ACC112 (cell line): ENCODE results near the gene LRP1.

Experiments
- H2AFZ ChIP-seq: fragments of 200-600 bp; sonication (generic); one replicate; pipeline ENCODE4 v1.6.0; 2017; ENCODE audit warnings: antibody characterized with exemption, low read length; ENCODE audit not compliant: unreplicated experiment
- H3K27ac ChIP-seq: fragments of 200-600 bp; sonication (generic); 2 replicates; pipeline ENCODE4 v1.5.1; 2014; ENCODE audit warnings: low read depth, mild to moderate bottlenecking, antibody characterized with exemption, low read length, moderate library complexity
- H3K27me3 ChIP-seq: fragments of 200-600 bp; sonication (generic); 2 replicates; pipeline ENCODE4 v1.6.1; 2014; ENCODE audit warnings: mild to moderate bottlenecking, antibody characterized with exemption, low read length, moderate library complexity, mixed read lengths; ENCODE audit not compliant: insufficient read depth
- H3K36me3 ChIP-seq: fragments of 200-600 bp; sonication (generic); 2 replicates; pipeline ENCODE4 v1.6.1; 2016; ENCODE audit warnings: mild to moderate bottlenecking, antibody characterized with exemption, low read length, moderate library complexity, mixed read lengths; ENCODE audit not compliant: insufficient read depth
- H3K4me1 ChIP-seq: fragments of 200-600 bp; sonication (generic); one replicate; pipeline ENCODE4 v1.6.1; 2016; ENCODE audit warnings: low read length, mixed read lengths; ENCODE audit not compliant: insufficient read depth, unreplicated experiment, control insufficient read depth
- H3K4me3 ChIP-seq: fragments of 200-600 bp; sonication (generic); 2 replicates; pipeline ENCODE4 v1.5.1; 2014; ENCODE audit warnings: mild to moderate bottlenecking, low read depth, low read length
- H3K79me2 ChIP-seq: fragments of 200-600 bp; sonication (generic); one replicate; pipeline ENCODE4 v1.6.0; 2016; ENCODE audit warnings: low read length; ENCODE audit not compliant: control insufficient read depth, unreplicated experiment, insufficient read depth

LRP1 gene

DNA sequence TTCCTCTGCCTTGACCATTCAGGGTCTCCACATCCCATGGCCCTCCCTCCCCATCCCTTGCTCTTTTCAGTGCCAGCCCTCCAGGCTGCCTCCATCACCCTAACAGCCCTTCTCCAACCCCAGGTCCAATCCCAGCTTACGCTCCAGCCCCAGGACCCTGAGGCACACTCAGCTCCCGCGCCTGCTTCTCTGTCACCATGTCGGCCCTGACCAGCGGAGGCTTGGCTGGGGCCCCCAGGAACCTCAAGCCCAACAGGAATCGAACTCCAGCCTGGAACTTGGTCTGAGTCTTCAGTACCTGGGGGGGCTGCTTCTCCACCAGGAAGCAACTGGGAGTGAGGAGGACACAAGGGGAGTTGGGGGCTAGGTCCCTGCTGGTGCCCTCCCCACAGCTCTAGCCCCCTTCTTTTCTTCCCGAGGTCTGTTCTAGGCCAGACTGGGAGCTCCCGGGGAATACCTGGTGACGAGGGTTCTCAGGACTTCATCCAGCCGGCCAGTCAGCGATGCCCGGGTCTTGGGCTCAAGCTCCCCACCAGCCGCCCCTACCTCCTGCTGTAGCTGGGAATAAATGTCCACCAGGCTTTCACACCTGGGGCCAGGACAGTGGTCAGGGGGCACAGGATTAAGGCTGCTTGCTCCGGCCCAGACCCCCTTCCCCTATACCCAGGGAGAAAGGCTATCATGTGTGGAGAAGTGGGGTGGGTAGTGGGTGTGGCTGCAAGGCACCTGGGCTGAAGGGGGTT is 23.1 kb upstream of the LRP1 start:
- no peaks in the 10 kb centered on the region for H3K27me3 ChIP-seq
- H3K4me3 ChIP-seq: no peak overlapping the region
- peaks cover 22% of the 10 kb centered on the region for H3K79me2 ChIP-seq
- no peaks in the 10 kb centered on the region; the same call in none of the 2 replicates for H3K36me3 ChIP-seq
- H3K27ac ChIP-seq: no peak overlapping the region
- H3K4me1 ChIP-seq: peaks cover 8% of the 10 kb centered on the region
- no peak overlapping the region for H2AFZ ChIP-seq

GRCh38 chr12:57106021-57106708 is 22.1 kb upstream of the LRP1 start:
- peaks cover 8% of the 10 kb centered on the region for H3K4me1 ChIP-seq
- no peaks in the 10 kb centered on the region for H3K27me3 ChIP-seq
- no peak overlapping the region for H3K4me3 ChIP-seq
- no peak overlapping the region for H3K27ac ChIP-seq
- H3K79me2 ChIP-seq: peaks cover 30% of the 10 kb centered on the region
- no peaks in the 10 kb centered on the region; the same call in 1 of the 2 replicates for H3K36me3 ChIP-seq
- H2AFZ ChIP-seq: no peak overlapping the region

DNA sequence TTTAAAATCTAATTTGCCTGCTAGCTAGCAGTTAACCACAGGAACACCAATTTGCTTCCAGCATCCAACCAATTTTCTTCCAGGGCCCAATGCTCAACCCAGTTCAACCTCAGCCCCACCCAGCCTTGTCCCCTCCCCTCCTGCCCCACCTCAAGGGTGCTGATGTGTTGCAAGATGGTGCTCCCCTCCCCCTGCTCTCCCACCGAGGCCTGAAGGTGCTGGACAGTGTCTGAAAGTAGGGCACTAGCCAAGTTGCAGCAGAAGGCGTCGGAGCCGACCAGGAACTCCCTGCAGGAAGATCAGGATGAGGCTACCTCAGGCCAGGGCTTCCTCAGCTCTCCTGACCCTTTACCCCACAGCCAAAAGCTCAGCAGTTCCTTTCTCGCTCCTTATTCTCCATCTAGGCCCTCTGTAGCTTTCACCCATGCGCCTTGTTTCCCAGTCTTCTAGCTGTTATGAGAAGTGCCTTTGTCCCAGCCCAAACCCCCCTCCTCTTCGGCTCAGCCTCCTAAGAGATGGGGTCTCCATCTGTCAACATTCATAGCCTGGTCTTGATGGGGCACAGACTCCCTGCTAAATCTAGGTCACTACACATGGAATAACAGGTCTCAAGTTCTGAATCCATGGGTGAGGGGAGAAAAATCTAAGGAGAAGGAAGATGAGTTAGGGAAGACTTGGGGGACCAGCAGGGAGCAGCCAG is 20.7 kb upstream of the LRP1 start:
- Histone ChIP-seq H3K4me1 (peaks cover 11% of the 10 kb centered on the region), H3K27me3 (no peaks in the 10 kb centered on the region), H3K27ac (no peak overlapping the region), H2AFZ (no peak overlapping the region), H3K4me3 (no peak overlapping the region), H3K79me2 (peaks cover 30% of the 10 kb centered on the region), H3K36me3 (no peaks in the 10 kb centered on the region; the same call in 1 of the 2 replicates)

GRCh38 chr12:57109207-57110103 is 18.8 kb upstream of the LRP1 start:
- no peak overlapping the region for H3K27ac ChIP-seq
- H3K4me1 ChIP-seq: peaks cover 16% of the 10 kb centered on the region
- no peaks in the 10 kb centered on the region for H3K36me3 ChIP-seq
- H3K4me3 ChIP-seq: peak overlapping the region; percentile 85
- no peaks in the 10 kb centered on the region for H3K27me3 ChIP-seq
- H2AFZ ChIP-seq: no peak overlapping the region
- H3K79me2 ChIP-seq: peaks cover 30% of the 10 kb centered on the region

GRCh38 chr12:57110104-57111030 is 17.9 kb upstream of the LRP1 start:
- no peak overlapping the region for H2AFZ ChIP-seq
- H3K27me3 ChIP-seq: no peaks in the 10 kb centered on the region
- H3K4me3 ChIP-seq: peak overlapping the region; percentile 85
- peaks cover 16% of the 10 kb centered on the region for H3K4me1 ChIP-seq
- H3K27ac ChIP-seq: peak overlapping the region; percentile 94
- H3K36me3 ChIP-seq: no peaks in the 10 kb centered on the region
- H3K79me2 ChIP-seq: peaks cover 30% of the 10 kb centered on the region

DNA sequence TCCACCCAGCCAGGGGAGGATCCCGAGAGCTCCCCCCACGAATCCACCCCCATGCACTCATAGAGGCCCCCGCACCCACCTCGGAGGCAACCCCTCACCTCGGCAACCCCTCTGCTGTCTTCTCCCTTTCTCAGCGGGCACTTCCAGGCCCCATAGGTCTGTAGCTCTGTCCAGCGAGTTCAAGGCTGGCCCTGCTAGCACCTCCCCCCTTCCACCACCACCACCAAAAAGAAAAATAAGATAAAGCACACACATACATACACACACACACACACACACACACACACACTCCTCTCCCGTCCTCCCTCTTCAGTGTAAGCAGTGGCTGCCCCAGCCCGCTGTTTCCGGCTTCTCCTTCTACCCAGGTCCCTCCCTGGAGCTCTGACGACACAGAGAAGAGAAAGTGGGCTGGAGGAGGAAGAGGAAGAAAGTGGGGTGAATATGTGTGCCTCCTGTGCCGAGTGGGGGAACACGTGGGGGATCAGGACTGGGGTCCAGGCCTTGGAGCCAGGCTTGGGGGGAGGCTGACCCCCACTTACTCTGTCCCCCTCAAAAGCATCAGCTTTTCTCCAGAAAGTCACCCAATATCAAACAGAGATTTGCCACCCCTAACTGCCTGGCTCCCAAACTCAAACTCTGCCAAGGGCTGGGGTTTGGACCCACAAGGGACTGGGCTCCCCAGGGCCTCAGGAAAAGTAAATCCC is 17.1 kb upstream of the LRP1 start, which contains the start of gene STAT6:
STAT6 (minus strand) TSS at position 332 of the 704 bp plus-strand sequence. CDS start 3,084 bp downstream, outside the sequence.
- Histone ChIP-seq H3K4me3 (peak within 1 kb of the TSS; percentile 85), H3K36me3 (no peaks in the 10 kb centered on the region), H3K79me2 (peaks cover 30% of the 10 kb centered on the region), H3K4me1 (peaks cover 16% of the 10 kb centered on the region), H2AFZ (no peak within 1 kb of the TSS), H3K27ac (peak within 1 kb of the TSS; percentile 94), H3K27me3 (no peaks in the 10 kb centered on the region)

GRCh38 chr12:57112492-57113294 is 15.6 kb upstream of the LRP1 start:
- peaks cover 16% of the 10 kb centered on the region for H3K4me1 ChIP-seq
- peak overlapping the region; percentile 94 for H3K27ac ChIP-seq
- H3K27me3 ChIP-seq: no peaks in the 10 kb centered on the region
- H2AFZ ChIP-seq: no peak overlapping the region
- H3K36me3 ChIP-seq: no peaks in the 10 kb centered on the region
- H3K79me2 ChIP-seq: peaks cover 27% of the 10 kb centered on the region
- H3K4me3 ChIP-seq: peak overlapping the region; percentile 85

DNA sequence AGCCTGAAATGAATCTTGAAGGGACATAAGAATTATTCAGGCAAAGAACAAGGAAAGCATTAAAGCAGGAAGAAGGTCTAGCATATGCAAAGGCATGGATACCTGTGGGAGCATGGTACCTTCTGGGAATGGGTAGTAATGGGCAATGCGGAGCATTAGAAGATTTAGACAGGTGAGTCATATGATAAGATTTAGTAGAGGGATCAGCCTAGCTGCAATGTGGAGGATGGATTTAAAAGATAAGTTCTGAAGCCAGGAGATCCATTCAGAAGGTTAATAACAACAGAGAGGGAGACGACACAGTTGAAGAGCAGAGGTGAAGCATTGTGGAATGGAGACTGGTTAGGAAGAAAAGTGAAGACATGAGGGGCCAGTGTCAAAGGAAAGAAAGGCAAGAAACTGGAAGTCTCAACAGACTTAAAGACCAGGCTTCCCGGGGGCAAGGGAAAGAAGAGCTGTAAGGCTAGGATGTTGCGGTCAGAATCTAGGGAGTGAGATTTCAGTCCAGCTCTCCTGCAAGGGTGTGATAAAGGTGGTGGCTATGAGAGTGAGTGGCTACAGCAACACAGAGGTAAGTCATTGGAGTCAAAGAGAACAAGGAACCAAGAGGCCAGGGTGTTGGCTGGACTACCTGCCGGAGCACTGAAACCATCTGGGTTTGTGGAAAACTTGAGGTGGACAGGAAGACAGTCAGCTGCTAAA is 11.6 kb upstream of the LRP1 start:
- Histone ChIP-seq H3K4me1 (peaks cover 24% of the 10 kb centered on the region), H3K27ac (no peak overlapping the region), H3K79me2 (no peaks in the 10 kb centered on the region), H3K36me3 (no peaks in the 10 kb centered on the region), H3K27me3 (no peaks in the 10 kb centered on the region), H3K4me3 (no peak overlapping the region), H2AFZ (no peak overlapping the region)
